HG03439 (cell line): ENCODE measurements around the gene PKD1L1.
"Not testable (repeated sequence)": the region's sequence is repeated elsewhere in the genome, so short reads cannot be mapped to it uniquely, and the experiment has no call there.

ENCODE experiments used
- ATAC-seq: cut with Tn5 transposase; IDR thresholded peaks from one replicate; pipeline ENCODE4 v1.9.1; 2021; ENCODE audit warnings: mild to moderate bottlenecking, moderate library complexity; ENCODE audit not compliant: unreplicated experiment

The PKD1L1 gene

GRCh38 chr7:47965456-47965855, 17.2 kb upstream of the PKD1L1 start:
- ATAC-seq = no peak

- no peak for ATAC-seq
These were observed 14.0 kb upstream of the PKD1L1 start for GRCh38 chr7:47962262-47962661.

GRCh38 chr7:47957156-47957555, 8.9 kb upstream of the PKD1L1 start:
- no peak for ATAC-seq

GRCh38 chr7:47956220-47956619, 8.0 kb upstream of the PKD1L1 start:
- no peak for ATAC-seq

GRCh38 chr7:47954231-47954911, 6.1 kb upstream of the PKD1L1 start:
- no peak for ATAC-seq

DNA sequence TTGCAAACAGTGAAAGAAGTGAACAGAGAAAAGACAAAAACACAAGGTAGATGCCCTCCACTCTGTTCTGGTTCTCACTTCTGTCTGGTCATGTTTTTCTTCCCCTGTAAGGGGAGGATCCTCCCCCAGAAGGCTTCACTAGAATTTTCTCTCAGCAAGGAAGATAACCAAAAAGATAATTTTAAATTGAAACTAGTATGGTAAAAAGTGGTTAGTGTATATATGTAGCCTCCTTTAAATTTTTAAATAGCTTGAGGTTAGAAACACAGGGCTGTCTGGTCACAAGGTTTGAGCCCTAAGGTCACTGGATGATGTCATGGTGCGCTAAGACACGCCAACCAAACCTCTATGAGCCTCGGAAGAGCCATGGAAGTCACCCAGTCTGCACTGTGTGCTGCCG, 5.6 kb upstream of the PKD1L1 start:
- ATAC-seq = peak; percentile 71

DNA sequence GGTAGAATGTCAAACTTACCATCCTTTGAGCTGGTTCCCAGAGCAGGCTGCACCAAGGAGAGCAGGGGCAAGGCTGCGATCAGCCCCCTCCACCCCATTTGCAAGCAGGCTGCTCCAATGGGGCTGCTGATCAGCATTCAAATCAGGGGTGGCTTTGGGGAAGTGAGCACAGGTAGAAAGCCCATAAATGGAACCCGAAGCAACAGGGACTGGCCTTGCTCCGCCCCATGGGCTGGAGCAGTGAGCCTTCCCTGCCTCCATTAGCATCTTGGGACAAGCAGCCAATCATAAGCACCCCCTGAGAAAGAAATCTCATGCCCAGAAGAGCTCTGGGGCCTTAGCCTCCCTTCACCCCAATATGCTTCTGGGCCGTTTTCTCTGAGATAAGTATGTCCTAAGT, 4.0 kb upstream of the PKD1L1 start:
- ATAC-seq = no peak

DNA sequence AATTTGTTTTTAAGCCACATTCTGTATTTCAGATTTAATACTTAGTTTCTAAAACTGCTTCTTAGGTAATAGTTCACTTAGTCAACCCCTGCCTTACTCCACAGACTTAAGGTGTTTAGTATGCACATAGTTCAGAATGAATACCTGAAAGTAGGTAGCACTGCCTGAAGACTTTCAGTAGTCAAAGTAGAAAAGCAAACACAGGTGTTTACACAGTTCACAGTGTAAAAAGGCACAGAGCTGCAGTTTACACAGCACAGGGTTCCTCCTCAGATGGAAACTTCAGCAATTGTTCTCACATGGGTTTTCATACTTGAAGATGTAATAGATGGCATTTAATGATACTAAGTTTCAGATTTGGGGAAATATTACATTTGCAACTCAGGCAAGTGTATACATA, 3.1 kb upstream of the PKD1L1 start:
- ATAC-seq = no peak

DNA sequence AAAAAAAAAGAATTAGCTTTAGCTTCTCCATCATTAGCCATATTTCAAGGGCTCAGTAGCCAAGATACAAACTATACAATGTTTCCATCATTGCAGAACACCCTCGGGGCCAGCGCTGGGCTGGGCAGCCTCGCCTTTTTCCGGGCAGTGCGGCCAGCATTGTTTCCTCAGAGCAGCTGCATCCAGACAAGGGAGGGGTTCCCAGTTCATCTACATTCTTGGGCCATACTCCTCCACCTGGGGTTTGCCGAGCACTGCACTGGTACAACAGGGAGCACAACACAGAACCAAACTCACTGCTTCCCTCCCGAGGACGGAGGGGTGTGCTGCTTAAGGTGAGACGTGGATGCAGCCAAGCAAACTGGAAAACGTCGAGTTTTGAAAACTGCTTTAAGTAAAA, 2.4 kb upstream of the PKD1L1 start:
- no peak for ATAC-seq

DNA sequence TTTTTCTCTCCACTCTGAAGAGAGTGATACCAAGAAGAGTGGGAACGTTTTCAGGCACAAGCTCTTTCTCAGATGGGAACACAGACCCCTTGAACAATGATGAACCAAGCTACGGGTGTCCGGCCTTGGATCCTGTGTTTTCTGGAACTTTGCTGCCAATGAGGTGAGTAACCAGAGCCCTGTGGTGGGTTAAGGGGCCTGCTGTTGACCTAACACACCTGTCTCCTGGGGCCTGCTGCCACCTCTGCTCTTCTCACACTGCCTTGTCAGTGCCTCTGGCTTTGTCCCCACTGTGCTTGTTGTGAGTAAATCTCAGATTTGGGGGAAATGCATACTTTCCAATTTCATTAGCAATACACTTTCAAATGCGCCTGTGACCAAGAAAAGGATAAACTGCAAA, 1.4 kb upstream of the PKD1L1 start:
- no peak for ATAC-seq

DNA sequence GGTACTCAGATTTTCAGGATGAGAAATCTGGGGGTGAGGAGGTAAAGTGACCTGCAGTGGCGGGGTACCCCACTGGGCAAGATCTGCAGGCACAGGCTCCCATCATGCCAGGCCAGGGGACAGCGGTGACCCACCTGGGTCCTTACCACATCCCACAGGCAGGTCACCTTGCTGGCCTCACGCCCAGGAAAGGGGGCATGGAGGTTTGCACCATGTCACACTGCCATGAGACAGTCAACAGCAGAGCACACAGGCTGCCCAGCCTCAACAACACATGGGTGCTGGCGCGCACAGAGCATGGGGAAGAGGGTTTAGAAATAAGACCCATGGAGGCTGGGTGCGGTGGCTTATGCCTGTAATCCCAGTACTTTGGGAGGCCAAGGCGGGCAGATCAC, 914 bp downstream of the PKD1L1 start:
- no peak for ATAC-seq

GRCh38 chr7:47946581-47947354, 1.5 kb downstream of the PKD1L1 start:
- ATAC-seq = no peak

GRCh38 chr7:47945261-47946015, 2.8 kb downstream of the PKD1L1 start:
- ATAC-seq = no peak

DNA sequence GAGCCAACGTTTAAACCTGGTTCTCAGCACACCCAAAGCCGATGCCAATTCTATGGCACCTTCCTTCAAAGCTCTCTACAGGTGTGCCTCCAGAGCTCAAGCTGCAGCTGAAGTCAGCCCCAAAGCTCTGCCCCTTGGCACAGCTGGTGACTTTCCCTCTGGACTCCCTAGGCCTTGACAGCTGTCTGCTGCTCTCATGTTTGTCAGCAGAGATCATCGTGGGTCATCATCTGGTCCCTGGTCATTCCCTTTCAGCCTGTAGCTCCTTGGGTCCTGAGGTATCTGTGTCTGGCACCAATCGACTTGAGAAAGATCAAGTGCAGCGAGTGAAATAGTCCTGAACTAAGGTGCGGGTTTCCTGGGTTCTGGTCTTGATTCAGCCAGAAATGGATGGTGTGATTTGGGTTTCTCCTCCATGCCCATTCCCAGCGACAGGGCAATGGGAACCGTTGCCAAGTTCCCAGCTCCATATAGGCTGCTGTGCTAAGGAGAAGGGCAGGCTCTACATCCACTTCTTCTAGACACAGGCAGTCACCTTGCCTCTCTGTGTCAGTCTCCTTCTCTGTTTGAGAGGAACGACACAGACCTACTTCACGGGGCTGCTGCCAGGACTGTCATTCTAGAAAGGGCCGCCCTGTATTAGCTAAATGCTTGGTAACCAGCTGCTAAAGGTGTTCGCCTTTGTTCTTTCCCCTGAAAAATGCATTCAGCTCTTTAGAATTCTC, 3.6 kb downstream of the PKD1L1 start:
- no peak for ATAC-seq

DNA sequence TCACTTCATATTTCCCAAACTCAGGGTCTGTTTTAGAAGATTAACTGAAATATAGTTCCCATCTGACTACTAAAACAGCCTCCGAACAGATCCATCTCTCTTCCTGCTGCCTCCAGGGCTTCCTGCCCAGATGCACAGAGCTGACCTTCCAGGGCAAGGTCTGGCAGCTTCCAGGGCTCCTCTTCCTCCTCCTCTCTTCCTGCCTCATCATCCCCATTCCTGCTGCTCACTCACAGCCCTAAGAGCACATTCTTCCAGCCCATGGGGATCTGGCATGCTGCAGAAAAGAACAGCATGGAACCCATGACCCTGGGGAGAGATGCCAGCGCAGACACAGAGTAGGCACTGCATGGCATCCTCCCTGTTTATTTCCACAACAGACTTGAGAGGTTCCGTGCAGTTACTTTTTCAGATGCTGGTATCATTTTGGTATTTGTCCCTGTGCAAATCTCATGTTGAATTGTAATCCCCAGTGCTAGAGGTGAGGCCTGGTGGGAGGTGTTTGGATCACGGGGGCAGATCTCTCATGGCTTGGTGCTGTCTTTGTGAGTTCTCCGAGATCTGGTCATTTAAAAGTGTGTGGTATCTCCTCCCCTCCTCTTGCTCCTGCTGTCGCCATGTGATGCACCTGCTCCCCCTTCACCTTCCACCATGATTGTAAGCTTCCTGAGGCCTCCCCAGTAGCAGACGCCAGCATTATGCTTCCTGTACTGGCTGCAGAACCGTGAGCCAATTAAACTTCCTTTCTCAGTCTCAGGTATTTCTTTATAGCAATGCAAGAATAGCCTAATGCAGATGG, 4.4 kb downstream of the PKD1L1 start:
- ATAC-seq = no peak

DNA sequence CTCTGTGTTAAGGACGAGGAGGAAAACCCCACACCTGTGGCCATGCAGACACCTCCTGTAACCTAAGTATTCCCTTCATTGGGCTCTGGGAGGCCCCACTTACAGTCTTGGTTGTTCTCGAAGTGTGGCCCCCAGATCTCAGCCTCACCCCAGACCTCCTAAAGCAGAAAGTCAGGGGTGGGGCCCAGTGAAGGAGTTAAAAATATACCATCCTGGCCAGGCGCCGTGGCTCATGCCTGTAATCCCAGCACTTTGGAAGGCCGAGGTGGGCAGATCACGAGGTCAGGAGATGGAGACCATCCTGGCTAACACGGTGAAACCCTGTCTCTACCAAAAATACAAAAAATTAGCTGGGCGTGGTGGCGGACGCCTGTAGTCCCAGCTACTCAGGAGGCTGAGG, 5.6 kb downstream of the PKD1L1 start:
- not testable (repeated sequence) for ATAC-seq

DNA sequence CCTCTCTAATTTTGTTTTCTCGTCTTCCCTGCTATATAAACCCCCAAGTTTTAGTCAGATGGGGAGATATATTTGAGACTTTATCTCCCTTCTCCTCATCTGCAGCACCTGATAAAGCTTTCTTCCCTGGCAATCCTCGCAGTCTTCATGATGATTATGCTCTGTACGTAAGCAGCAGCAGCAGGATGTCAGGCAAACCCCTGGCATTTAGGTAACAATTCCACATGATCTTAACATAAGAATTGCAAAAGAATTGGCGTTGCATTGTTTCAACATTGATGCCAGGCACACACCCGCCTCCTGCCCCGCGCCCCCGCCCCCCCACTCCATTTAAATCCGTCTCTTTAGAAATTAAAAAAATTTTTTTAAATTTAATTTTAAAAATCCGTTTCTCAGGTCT, 6.1 kb downstream of the PKD1L1 start:
- no peak for ATAC-seq

DNA sequence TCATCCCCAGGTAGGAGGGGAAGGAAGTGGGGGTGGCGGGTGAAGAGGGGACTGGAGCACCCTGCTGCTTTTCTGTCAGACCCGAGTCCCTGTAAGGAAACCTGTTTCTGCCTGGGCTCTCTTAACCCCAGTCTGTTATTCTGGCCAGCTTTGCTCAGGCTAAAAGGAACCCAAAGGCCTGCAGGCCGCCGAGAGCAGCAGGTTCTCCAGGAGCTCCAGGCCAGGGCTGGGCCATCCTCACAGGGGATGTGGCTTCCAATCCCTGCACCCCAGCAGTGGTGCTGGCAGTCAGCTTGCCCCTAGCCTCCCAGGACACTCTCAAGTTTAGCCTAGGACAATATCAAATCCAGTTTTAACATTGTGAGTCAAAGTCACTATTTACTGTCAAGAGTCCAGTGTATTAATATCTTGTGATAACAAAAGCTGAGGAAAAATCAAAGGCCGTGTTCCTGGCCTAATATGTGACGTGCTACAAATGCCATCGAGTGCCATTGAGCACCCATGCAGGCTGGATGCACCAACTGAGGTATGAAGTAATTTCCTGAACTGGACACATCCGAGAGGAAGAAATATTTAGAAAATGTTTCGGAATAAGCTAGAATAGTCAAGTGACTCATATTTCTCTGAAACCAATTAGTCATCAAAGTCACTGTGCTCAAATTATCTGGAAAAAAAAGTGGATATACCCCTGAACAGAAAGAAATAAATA, 7.0 kb downstream of the PKD1L1 start:
- no peak for ATAC-seq

DNA sequence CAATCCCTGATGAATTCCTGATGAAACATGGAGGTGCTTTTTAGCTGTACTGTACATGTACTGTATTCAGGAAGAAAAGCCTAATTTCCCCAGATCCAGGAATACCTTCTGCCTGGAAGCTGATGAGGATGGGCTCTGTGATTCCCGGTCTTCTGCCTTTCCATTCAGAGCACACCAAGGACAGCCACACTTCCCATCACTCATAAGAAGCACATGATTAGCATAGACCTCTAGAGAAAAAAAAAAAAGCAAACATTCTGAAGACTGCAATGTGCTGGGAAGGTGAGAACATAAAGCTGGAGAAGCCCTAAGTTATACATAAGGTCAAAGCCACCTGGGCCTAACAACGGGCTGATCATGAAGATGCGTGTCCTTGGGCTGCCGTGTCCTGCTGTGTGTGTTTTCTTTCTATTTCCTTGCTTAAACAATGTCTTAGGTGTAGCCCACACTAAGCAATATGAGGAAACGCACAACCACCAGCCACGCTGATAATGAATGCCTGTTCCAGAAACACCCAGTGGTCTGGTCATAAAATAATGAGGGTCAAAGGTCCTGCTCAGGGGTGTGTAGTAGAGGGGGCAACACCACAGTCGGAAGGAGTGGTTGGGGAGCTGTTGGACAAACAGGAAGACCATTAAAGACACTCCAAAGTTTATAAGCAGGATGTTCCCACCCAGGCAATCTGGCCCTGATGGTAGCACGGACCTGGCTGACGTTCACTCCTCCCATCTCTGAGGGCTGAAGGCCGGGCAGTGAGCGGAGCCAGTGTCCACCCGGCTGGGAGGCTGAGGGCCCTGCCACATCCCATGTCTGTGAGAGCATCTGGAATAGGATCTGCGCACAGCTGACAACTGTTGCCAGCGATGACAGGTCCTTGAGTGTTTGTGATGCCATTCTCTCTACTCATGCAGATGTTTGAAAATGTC, 7.9 kb downstream of the PKD1L1 start:
- no peak for ATAC-seq
